HK-2 (cell line): Measurements from ENCODE around the gene PSD2.
A peak's percentile ranks its signal among the peaks of the same experiment; 100 is the strongest.

ENCODE experiments used
- DNase-seq: peaks from one replicate; pipeline ENCODE4 v3.0.0-alpha.2; 2018; ENCODE audit not compliant: unreplicated experiment

Gene PSD2

DNA sequence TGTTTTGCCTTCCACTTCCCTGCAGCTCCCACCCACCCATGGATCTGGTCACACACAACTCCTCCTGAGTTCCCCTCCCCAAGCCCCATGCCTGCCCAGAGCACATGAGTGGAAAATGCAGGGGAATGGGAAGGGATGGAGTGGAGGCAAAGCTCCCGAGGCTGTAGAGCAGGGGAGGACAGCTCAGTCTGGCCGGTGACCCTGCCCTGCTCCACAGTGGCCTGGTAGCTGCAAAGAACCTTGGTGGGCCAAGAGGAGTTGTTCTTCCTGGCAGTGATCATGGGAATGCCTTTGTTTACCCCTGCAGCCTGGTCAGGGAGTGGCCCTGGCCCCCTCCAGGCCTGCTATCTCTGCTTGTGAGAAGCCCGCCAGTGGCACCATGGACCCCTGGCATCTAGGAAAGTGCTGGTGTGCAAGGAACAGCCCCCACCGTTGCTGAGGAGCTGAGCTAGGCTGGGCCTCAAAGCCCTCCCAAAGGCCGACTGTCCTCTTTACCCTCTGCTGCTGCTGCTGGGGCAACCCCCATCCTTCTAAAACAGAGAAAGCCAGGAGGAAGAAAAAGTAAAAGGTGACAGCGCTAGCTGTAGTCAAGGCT, 60.4 kb downstream of the PSD2 start:
- DNase-seq = no peak

DNA sequence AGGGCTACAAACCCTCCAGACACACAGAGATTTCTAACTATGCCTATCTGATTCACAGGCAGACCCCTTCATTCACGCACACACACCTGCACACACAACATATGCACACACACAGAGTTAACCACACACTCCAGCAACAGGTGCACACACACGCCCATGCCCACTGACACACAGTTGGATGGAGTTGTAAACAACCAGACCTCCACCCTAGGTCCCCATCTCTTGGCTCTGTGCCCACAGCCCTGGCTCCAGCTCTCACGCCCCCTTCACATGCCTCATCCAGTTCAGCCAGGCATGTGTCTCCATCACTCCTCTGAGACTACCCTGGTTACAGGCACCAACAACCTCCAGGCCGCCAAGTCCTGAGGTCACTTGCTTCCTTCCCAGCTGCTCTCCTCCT, 61.1 kb downstream of the PSD2 start:
- no peak for DNase-seq

DNA sequence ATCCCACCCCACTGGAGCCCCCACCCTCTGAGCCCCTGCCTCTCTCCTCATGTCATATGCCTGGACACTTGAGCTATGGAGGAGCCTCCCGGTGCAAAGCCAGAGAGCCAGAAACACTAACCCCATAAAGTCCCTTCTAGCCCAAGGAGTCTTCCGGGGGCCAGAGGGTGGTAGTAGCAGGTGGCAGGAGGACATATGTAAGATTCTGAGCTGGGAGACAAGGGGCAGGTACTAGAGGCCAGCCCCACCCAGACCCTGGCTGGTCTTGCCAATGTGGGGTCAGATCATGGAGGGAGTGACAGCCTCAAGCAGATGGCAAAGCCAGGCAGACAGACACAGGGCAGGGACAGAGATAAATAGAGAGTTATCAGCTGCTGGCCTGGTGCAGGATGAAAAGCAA, 63.4 kb downstream of the PSD2 start:
- no peak for DNase-seq

DNA sequence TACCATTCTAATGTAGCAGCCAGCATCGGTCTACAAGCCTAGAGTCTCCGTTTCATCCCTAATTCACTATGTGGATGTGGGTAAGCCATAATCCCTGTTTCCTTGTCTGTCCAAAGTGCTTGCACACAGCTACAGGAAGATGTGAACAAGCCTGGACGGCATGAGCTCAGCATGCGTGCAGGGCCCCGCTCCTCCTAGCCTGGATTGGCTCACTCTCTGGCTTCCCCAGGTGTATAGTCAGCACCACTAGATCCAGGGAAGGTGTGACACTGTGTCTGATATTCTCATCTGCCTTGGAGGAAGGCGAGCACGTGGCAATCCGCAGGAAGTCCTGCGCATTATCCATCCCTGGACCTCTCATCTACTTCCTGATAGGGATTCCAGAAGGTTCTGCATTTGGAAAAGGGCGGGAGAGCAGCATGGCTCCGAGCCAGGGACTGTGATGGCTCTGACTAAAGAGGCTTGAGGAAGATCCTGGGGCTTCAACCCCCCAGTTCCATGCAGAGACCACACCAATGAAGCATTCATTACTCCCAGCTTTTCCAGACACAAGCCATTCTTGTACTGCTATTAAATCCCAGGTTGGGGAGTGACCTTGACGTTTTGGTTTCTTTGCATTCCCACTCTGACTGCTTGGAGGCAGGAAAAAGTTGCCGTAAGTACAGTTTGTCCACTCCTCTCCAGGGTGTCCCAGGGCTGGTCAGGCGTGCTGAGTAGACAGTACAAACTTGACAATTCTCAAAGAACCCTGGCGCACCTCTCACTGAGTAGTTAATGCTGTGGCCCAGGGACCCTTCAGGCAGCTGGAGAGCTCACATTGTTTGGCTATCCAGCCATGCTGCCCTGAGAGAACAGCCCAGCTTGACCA, 65.6 kb downstream of the PSD2 start:
- no peak for DNase-seq

DNA sequence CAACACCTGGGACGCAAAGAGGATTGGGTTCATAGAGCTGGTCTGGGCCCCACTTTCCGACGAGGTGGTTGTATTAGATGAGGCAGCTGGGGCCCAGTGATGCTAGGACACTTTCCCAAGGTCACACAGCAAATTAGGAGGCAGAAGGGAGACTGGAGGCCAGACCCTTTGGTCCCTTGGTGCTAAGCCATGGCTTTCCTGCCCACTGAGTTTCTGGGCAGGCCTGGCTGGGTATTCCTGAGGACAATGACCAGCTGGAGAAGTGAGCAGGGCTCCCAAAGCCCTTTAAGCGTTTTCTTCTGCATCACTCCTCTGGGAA, 66.2 kb downstream of the PSD2 start:
- DNase-seq = no peak

DNA sequence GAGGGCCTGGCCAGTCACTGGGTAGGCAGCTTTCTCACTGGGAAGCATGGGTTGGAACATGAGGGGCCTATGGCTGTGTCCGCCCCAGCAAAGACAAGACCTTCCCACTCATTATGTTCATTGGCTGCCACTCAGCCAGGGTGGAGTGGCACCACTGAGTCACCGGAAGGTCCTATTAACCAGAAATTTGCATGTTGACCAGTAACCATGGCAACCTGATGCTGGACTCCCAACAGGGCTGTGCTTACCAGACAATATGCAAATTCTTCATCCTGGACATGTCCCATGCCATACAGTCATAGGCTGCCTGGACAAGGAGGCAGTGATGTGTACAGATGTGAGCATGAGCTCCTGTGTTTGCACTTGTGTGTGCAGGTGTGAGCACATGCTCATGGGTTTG, 66.7 kb downstream of the PSD2 start:
- DNase-seq = no peak

DNA sequence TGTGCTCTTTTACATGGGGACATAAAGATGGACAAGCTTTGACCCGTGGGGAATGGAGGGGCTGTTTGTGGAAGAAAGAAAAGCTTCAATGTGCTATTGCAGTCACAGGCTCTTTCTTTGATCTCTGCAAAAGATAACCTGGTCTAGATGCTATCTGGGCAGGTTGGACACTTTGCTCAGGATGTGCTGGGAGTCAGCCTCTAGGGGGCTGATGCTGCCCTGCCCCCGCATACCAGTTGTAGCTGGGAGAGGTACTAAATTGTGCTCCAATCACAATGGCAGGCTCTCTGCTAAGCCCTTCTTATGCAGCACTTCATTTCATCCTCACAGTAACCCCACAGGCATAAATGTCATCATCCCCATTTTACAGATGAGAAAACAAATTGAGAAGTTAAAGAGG, 67.2 kb downstream of the PSD2 start:
- DNase-seq = no peak

DNA sequence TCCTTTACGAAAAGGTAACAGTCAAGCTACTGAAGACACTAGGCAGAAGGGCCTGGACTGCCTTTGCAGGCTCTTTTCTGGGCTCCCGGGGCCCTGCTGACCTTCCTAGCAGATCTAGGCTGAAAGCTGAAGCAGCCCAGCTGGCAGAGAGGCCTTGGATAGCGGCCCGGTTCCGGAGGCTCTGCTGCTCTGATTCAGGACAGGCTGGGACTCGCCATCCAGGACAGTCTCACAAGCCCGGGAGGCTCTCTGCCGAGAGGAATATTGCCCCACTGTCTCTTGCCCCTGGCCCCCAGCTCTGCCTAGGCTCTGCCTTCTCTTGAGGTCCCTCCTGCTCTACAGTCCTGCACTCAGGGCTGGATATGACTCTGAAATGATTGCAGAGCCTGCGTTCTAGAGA, 67.8 kb downstream of the PSD2 start:
- no peak for DNase-seq

DNA sequence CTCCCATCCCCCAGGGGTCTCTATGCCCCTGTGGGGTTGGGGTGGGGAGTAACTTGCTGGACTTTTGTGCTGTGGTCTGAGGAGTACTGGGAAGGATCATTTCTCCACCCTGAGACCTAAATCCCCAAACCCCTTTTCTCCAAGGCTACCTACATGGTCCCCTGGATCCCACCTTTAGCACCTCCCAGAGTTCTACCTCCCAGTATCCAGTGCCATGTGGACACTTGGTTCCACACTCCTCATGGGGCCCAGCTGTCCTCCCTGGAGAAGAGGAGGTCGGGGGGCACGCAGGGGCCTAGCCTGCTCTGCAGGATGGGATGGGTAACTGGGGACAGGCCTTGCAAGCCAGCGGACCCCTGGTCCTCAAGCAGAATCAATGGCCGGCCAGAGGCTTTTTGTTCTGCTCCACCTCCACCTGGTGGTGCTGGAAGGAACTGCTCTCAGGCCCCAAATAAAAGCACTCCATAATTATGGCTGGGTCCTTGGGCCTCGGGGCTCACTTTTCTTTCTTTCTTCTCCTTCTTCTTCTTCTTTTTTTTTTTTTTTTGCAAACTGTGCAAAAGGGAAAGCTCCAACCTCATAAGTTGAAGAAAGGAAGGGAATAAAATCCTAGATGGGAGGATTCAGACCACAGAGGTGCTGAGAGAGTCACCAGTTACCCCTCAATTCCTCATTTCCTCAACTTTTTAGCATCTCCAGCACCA, 68.4 kb downstream of the PSD2 start:
- peak; percentile 39 for DNase-seq

DNA sequence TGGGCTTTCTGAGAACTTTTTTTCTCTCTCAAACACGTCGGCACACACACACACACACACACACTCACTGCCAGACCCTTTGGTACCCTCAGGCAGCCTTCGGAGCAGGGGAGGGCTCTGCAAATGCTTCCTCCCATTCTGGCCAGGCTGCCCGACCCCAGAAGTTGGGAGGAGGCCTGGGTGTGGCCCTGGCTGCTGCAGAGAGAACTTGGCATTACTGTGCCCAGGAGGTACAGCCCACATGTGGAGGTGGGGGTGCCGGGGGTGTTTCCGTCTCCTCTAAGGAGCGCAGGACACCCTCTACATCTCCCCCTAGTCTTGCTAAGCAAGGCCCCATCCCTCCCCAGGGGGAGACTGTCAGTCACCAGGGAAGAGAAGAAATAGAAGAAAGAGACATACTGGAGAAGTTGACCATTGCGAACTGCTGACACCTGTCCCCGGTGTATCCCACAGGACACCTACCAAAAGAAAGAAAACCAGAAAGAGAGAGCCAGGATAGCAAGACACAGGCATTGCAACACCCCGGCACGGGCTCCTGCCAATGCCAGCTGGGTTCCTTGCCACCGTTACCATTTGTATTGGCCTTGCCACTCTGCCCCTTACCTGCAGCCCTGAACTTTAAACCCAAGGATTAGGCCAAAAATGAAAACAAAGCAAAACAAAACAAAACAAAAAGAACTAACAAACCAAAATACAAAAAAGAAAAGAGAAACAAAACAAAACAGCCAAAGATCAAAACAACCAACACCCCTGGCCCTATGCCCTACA, 69.3 kb downstream of the PSD2 start:
- no peak for DNase-seq

DNA sequence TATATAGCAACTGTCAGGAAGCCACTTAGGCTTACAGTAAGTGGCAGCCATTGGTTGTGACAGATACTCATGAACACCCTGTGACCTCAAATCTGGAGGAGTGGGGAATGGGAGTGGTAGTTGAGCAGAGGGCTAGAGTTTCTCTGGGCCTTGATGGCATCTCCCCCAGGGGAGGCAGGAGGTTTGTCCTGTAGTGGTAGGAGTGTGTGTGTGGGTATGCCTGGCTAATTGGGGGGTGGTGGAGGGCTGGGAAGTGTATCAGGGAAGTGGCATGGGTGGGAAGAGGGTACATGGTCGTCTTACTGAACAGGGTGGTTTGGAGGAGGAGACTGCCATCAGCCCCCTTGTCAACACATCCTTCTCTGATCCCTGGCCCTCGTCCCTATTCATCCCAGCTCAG, 71.5 kb downstream of the PSD2 start:
- no peak for DNase-seq

DNA sequence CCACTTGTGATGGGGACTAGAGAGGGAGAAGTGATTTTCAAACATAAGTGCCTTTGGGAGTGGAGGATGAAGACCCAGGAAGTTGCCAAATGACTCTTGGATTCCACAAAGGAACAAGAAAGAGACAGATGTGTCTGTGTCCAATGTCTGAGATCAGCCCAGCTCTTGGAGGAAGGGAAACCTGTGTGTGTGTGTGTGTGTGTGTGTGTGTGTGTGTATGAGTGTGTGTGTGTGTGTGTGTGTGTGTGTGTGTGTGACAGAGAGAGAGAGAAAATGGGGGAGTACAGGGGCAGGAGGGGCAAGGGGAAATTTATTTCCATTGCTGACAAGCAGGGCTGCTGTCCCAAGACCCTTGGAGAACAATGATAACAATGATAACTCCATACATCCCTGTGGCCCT, 72.0 kb downstream of the PSD2 start:
- DNase-seq = no peak

DNA sequence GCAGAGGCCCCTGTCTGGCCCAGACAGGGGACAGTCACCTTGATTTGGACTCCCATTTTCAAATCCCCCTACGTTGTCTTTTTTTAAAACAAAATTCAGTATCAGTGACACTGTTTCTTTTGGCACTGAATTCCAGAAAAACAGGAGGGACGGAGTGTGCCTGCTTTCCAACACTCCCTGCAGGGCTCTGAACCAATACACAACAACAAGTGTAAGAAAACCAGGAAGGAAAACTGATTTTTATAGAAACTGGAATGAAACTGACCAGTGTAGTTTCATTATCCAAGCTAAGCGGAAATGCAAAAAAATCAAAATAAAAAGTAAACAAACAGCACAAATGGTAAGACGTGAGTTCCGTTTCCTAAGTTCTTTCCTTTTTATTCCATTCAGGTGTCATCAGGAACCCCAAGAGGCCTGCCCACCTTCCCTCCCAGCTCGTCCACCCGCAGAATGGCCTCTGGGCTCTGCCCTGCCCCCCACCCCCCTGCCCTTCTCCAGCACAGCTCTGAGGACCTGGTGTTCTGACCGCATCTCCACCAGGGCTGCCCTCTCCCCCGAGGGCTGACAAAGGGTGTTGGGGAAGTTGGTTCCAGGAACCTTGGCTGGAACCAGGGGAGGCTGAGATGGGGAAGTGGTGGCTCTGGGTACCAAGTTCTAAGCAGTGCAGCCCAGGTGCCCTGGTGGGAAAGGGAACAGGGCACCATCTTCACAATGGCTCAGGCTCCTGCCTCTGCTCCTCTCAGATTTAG, 73.6 kb downstream of the PSD2 start:
- DNase-seq = no peak

DNA sequence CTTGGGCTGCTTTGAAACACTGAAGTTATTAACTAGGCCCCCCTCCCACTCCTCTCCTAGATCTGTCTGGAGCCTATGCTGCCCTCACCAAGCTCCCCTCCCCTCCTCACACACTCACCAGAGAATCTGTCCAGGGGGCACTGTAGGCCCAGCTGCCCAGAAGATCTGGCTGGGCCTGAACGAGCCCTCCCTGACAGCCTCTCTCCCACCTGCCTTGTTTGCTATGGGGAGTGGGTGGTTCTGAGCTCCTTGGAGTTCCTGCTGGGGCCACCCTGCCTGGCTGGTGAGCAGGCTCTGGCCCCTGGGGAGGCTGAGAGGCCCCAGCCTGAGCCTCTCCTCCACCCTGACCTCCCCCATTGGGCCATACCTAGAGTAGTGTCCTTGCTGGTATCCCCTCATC, 75.1 kb downstream of the PSD2 start:
- no peak for DNase-seq

DNA sequence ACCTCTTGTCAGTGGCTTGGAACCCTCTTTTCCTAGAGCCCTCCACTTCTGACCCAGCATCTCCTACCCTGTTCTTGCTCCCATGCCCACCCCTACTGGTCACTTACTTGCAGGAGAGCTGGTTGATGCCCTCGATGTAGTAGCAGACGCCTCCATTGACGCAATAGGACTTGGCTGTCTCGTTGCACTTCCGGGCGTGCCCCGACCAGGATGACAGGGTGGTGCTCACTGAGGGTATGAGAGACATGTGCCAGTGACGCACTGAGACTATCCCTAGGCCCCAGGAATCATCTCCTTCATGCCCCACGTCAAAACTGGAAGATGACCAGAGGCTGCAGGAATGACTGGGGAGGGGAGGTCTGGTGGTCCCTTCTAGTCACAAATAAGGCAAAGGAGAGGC, 76.0 kb downstream of the PSD2 start:
- DNase-seq = no peak

DNA sequence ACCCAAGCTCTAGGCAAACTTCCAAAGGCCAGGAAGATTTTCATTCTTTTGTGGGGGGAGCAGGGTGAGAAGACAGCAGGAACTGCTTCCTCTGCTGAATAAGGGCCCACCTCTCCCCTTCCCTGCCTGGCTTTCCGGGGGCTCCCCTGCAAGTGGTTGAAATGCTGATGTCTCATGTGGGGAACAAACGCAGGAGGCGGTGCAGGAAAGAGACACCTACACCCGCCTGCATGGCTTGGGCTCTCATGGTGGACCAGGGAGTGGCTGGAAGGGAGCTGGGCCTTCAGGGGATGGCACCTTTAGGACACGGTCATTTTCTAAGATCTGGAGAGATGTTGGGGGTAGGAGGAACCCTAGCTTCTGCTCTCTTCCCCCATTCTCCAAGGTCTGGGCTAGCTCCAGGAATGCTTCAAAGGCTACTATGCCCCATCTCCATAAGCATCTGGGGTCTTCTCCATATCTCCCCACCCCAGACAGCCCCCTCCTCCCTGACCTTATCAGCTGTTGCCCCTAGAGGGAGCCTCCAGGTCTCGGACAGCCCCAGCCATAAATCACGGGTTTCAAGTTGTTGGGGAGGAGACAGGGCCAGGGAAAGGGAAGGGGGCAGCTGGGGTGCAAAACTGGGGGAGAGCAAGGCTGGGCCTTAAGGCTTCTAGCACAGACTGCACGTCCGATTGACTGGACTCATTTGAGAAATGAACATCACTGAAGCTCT, 76.6 kb downstream of the PSD2 start:
- no peak for DNase-seq

DNA sequence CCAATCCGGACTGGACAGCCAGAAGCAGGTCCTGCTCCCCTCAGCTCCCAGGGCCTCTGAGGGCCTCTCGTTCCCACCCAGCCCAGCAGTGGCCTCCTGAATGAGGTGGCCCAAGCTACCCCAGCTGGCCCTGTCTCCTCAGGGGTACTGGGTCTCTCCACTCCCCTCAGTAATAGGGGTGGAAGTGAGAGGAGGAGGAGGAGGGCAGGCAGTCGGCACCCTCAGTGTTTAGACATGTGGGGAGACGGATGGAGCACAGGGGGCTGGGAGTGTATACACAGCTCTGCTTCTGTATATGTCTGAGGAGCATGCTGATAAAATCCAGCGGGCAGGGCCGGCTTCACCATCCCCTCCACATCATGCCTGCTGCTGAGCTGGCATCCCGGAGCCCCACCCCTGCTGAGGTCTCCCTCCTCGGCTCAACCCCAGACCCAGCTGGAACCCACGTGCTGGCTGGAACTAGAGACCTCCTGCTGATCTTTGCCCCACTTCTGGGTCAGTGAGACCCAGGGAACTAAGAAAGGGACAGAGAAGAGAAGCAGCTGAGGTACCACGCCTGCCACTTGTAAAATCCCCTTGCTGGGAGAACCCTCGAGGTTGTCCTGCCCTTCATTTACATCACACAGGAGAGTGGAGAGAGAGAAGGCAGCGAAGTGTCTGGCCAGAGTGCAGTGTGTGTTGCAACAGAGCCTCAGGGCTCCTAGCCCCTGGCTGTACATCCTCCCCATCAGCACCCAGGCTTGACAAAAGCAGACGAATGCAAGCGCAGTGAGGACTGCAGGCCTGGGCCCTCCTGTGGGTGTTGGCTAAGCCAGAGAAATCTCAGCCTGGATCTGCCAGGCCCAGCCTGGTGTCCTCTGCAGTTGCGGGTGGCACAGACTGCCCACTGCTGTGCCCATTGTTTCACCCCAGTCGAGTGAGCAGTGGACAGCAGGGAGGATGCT, 77.5 kb downstream of the PSD2 start:
- DNase-seq = no peak

DNA sequence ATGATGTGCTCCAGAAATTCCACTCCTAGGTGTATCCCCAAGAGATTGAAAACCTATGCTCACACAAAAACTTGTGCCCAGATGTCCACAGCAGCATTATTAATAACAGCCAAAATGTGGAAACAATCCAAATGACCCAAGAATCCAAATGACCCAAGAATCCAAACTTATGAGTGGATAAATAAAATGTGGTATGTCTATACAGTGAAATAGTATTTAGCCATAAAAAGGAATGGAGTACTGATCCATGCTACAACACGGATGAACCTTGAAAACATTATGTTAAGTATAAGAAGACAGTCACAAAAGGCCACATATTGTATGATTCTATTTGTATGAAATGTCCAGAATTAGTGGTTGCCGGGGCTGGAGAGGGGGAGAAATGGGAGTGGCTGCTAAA, 80.3 kb downstream of the PSD2 start:
- DNase-seq = no peak

DNA sequence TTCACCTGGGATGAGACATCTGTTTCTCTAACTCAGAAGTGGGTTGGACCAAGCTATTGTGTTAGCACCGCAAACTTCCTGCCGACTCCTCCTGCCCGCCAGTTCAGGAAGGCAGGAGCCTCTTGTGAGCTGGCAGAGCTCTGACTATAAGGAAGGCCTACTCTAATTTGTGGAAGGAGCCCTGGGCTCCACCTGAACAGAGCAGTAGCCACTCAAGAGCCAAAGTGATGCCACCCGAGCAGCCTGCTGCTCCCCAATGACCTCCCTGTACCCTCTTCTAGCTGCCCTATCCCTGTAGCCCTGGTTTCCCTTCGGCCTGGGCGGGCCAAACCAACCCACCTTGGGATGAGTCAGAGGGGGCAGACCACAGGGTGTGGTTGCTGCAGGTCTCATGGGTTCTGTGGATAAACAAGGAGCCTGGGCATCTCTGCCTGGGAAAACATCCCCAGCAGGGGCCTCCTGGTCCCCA, 81.6 kb downstream of the PSD2 start:
- no peak for DNase-seq

DNA sequence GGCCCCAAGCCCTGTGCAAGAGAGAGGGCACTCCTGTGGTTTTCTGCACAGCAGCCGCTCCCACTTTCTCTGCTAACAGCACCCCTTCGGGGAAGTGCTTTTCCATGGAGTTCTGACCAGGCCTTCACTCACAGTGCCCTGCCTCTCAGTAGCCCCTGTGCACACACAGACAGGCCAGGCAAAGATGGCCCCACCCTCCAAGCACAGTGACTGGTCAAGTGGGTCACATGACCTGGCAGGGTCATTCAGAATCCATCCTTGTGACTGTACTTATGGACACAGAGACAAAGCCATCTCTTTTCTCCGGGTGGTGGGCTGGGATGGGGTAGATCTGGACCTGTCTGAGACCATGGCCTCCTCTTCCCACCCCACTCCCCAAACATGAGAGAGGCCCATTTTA, 82.5 kb downstream of the PSD2 start:
- no peak for DNase-seq
